ENCODE results near the gene TAF4B. TPM values are rescaled to one million over a fixed set of nuclear protein-coding genes. Genes with fewer than 3 reads are reported as not detected.

TAF4B gene
- total RNA-seq, 1 experiment from 2014 or later: 2.0 TPM

DNA sequence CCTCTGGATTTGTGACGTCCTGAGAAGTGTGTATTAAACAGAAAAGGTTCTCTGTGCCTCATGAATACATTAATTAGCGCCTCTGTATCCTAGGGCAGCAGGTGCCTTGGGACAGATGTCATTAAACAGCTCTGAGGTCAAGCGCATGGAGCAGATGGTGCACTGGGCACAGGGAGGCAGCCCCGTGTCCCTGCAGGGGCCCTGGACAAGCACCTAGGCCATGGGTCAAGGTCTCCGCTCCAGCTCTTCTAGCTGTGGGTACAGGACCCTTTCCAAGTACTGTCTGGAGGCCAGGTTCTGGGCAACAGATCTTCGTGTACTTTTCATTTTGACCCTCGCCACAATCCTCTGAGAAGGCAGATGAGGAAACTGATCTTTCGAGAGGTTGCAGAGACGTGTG, 195.7 kb downstream of the TAF4B start:
- no peak overlapping the region for H3K27ac ChIP-seq (ENCODE audit: low read depth, low read length, poor library complexity, severe bottlenecking)
- H3K4me3 ChIP-seq (ENCODE audit: low read depth, low read length, poor library complexity, severe bottlenecking): no peak overlapping the region
- ChIA-PET CTCF (no interaction called here), POLR2A (ENCODE audit: low non-redundant PET) (no interaction called here)
- no peaks in the 10 kb centered on the region for H3K4me1 ChIP-seq (ENCODE audit: insufficient read depth, low read length, poor library complexity, severe bottlenecking)
- no TSS peak for BruUV-seq (replicated peaks)
- peaks cover 3% of the 10 kb centered on the region for H3K27me3 ChIP-seq (replicated peaks; ENCODE audit: insufficient read depth, low read depth, low read length, poor library complexity)
- TF ChIP-seq, protein P1, sequence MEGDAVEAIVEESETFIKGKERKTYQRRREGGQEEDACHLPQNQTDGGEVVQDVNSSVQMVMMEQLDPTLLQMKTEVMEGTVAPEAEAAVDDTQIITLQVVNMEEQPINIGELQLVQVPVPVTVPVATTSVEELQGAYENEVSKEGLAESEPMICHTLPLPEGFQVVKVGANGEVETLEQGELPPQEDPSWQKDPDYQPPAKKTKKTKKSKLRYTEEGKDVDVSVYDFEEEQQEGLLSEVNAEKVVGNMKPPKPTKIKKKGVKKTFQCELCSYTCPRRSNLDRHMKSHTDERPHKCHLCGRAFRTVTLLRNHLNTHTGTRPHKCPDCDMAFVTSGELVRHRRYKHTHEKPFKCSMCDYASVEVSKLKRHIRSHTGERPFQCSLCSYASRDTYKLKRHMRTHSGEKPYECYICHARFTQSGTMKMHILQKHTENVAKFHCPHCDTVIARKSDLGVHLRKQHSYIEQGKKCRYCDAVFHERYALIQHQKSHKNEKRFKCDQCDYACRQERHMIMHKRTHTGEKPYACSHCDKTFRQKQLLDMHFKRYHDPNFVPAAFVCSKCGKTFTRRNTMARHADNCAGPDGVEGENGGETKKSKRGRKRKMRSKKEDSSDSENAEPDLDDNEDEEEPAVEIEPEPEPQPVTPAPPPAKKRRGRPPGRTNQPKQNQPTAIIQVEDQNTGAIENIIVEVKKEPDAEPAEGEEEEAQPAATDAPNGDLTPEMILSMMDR (conservative IDR thresholded peaks at IDR 0.05; ENCODE audit: low read depth, low read length): no peak
- TF ChIP-seq EZH2 (IDR thresholded peaks at IDR 0.05; ENCODE audit: borderline replicate concordance, low read depth, low read length, poor library complexity, severe bottlenecking): no peak
- intact Hi-C loops (cut with micrococcal nuclease; ENCODE audit: unreplicated experiment): no loop called here
- H3K9me3 ChIP-seq (ENCODE audit: low read depth, low read length, poor library complexity, severe bottlenecking): no peaks in the 10 kb centered on the region
- DNase-seq (ENCODE audit: low spot score): no peak
- no peaks in the 10 kb centered on the region for H3K36me3 ChIP-seq (ENCODE audit: insufficient read depth, low read length, poor library complexity, severe bottlenecking)

DNA sequence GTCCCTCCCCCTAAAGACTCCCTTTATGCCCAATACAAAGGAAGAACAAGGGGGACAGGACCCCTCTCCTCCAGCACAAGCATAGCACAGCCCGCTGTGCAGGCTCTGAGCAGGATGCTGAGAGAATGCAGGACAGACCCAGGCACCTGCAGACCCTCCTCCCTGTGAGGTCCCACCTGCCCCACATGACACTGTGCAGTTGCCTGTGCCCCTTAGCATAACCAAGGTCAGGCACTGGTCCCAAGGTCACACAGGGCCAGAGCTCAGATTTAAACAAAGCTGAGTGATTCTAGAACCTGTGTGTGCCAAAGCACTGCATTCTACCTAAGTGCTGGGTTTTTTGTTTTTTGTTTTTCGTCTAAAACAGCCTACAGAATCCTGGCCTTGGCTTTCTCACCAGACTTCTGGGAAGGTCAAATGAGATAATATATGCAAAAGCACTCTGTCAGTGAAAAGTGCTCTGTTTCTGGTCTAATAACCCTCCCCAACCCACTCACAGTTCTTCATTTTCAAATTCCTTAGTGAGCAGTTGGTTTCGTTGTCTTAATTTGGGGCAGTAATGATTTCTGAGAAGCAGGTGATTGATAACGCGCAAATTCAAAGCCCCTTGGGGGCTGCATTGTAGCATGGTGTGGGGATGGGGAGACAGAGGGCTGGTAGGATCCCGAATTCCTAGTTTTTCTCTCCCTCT, 196.4 kb downstream of the TAF4B start:
- Histone ChIP-seq H3K9me3 (ENCODE audit: low read depth, low read length, poor library complexity, severe bottlenecking) (no peaks in the 10 kb centered on the region), H3K27ac (ENCODE audit: low read depth, low read length, poor library complexity, severe bottlenecking) (no peak overlapping the region), H3K4me3 (ENCODE audit: low read depth, low read length, poor library complexity, severe bottlenecking) (no peak overlapping the region), H3K4me1 (ENCODE audit: insufficient read depth, low read length, poor library complexity, severe bottlenecking) (no peaks in the 10 kb centered on the region), H3K36me3 (ENCODE audit: insufficient read depth, low read length, poor library complexity, severe bottlenecking) (no peaks in the 10 kb centered on the region), H3K27me3 (replicated peaks; ENCODE audit: insufficient read depth, low read depth, low read length, poor library complexity) (peaks cover 3% of the 10 kb centered on the region)
- TF ChIP-seq EZH2 (IDR thresholded peaks at IDR 0.05; ENCODE audit: borderline replicate concordance, low read depth, low read length, poor library complexity, severe bottlenecking): no peak
- TF ChIP-seq, protein P1 (conservative IDR thresholded peaks at IDR 0.05; ENCODE audit: low read depth, low read length): no peak
- ChIA-PET CTCF (no interaction called here), POLR2A (ENCODE audit: low non-redundant PET) (no interaction called here)
- no TSS peak for BruUV-seq (replicated peaks)
- no peak for DNase-seq (ENCODE audit: low spot score)
- intact Hi-C loops (cut with micrococcal nuclease; ENCODE audit: unreplicated experiment): no loop called here

DNA sequence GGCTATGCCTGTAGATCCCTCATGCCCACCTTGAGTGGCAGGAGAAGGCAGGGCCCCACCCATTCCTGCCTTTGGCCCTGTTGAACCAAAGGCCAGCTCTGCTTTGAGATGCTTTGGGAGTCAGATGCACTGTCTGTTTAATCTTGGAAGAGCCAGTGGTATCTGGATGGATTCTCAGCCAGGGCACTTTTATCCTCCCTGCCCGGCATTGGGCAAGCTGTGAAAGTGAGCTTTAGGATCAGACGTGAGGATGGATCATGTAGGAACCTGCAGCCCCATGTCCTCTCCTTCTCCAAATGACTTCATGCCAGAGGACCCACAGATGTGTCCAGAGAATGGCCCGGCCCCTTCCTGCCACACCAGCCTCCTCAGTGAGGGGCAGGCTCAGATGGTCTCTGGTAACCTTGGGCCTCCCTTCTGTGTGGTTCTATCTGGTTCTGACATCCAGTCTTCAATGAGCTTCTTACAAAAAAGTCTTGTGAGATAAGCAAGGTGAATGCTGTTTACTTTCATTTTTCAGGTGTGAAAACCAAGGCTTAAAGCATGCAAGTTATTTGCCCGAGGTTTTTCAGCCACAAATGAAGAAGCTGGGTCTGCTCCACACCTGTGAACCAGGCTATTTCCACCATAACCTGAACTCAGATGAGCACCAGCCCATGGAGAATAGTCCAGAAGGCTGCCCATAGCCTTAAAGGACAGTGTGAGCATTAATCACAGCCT, 198.3 kb downstream of the TAF4B start:
- Histone ChIP-seq H3K27me3 (replicated peaks; ENCODE audit: insufficient read depth, low read depth, low read length, poor library complexity) (peaks cover 3% of the 10 kb centered on the region), H3K4me3 (ENCODE audit: low read depth, low read length, poor library complexity, severe bottlenecking) (no peak overlapping the region), H3K9me3 (ENCODE audit: low read depth, low read length, poor library complexity, severe bottlenecking) (no peaks in the 10 kb centered on the region), H3K36me3 (ENCODE audit: insufficient read depth, low read length, poor library complexity, severe bottlenecking) (no peaks in the 10 kb centered on the region), H3K4me1 (ENCODE audit: insufficient read depth, low read length, poor library complexity, severe bottlenecking) (no peaks in the 10 kb centered on the region), H3K27ac (ENCODE audit: low read depth, low read length, poor library complexity, severe bottlenecking) (no peak overlapping the region)
- no TSS peak for BruUV-seq (replicated peaks)
- ChIA-PET POLR2A (ENCODE audit: low non-redundant PET) (no interaction called here), CTCF (no interaction called here)
- TF ChIP-seq EZH2 (IDR thresholded peaks at IDR 0.05; ENCODE audit: borderline replicate concordance, low read depth, low read length, poor library complexity, severe bottlenecking): no peak
- TF ChIP-seq, protein P1 (conservative IDR thresholded peaks at IDR 0.05; ENCODE audit: low read depth, low read length): no peak
- no peak for DNase-seq (ENCODE audit: low spot score)
- intact Hi-C loops (cut with micrococcal nuclease; ENCODE audit: unreplicated experiment): no loop called here

All from A673 (cell line).